Esophagus squamous epithelium (tissue), 4 donors: Measurements from ENCODE around the gene ANO2.

ENCODE experiments used
- POLR2A ChIP-seq, 4 donors: fragments of 450-650 bp; IDR thresholded peaks; one replicate each; pipeline ENCODE4 v1.6.1; 2017; ENCODE audit warnings: antibody characterized with exemption in 4 of 4, mild to moderate bottlenecking in 4 of 4, moderate library complexity in 3 of 4
- TF ChIP-seq, protein P1 (sequence below), 6 experiments: fragments of 450-650 bp in 4 of 6; fragments of 200-600 bp in 2 of 6; sonication (generic) in 2 of 6; IDR thresholded peaks; one replicate each; pipeline ENCODE4 v1.5.1; 2016 to 2019; ENCODE audit warnings: antibody characterized with exemption in 6 of 6, mild to moderate bottlenecking in 4 of 6, moderate library complexity in 4 of 6

GRCh38 chr12:5616854-5617253, 328.2 kb downstream of the ANO2 start:
- TF ChIP-seq, protein P1, sequence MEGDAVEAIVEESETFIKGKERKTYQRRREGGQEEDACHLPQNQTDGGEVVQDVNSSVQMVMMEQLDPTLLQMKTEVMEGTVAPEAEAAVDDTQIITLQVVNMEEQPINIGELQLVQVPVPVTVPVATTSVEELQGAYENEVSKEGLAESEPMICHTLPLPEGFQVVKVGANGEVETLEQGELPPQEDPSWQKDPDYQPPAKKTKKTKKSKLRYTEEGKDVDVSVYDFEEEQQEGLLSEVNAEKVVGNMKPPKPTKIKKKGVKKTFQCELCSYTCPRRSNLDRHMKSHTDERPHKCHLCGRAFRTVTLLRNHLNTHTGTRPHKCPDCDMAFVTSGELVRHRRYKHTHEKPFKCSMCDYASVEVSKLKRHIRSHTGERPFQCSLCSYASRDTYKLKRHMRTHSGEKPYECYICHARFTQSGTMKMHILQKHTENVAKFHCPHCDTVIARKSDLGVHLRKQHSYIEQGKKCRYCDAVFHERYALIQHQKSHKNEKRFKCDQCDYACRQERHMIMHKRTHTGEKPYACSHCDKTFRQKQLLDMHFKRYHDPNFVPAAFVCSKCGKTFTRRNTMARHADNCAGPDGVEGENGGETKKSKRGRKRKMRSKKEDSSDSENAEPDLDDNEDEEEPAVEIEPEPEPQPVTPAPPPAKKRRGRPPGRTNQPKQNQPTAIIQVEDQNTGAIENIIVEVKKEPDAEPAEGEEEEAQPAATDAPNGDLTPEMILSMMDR (IDR thresholded peaks at IDR 0.05) = no peak
- TF ChIP-seq POLR2A (IDR thresholded peaks at IDR 0.05) = no peak
